Esophagus (tissue), 2 donors: ENCODE measurements around the gene DPP6. TPM values are rescaled to one million over a fixed set of nuclear protein-coding genes. Genes with fewer than 3 reads are reported as not detected.

Experiments used
- H3K27ac ChIP-seq, 2 donors: one replicate each; pipeline ENCODE4 v1.5.1; 2013; ENCODE audit warnings: low read depth in 2 of 2, mild to moderate bottlenecking in 2 of 2, inconsistent platforms in 1 of 2, low read length in 1 of 2, moderate library complexity in 1 of 2
- H3K27me3 ChIP-seq, 2 donors: one replicate each; pipeline ENCODE4 v1.6.1; 2013; ENCODE audit warnings: low read length in 2 of 2, control low read depth in 1 of 2, mild to moderate bottlenecking in 1 of 2; ENCODE audit not compliant: insufficient read depth in 2 of 2, control insufficient read depth in 1 of 2
- H3K36me3 ChIP-seq, 2 donors: one replicate each; pipeline ENCODE4 v1.6.1; 2013; ENCODE audit warnings: low read length in 1 of 2; ENCODE audit not compliant: control insufficient read depth in 2 of 2, insufficient read depth in 2 of 2
- H3K4me1 ChIP-seq, 2 donors: one replicate each; pipeline ENCODE4 v1.6.1; 2013; ENCODE audit warnings: low read length in 1 of 2; ENCODE audit not compliant: control insufficient read depth in 2 of 2, insufficient read depth in 2 of 2
- H3K4me3 ChIP-seq, 2 donors: one replicate each; pipeline ENCODE4 v1.5.1; 2013; ENCODE audit warnings: low read length in 2 of 2, mild to moderate bottlenecking in 2 of 2, low read depth in 1 of 2, moderate library complexity in 1 of 2
- H3K9me3 ChIP-seq, 2 donors: one replicate each; pipeline ENCODE4 v1.6.1; 2013; ENCODE audit warnings: mild to moderate bottlenecking in 2 of 2, low read depth in 1 of 2, low read length in 1 of 2, moderate library complexity in 1 of 2; ENCODE audit not compliant: control insufficient read depth in 2 of 2, insufficient read depth in 1 of 2
- WGBS, 2 donors: extraction: QIAGEN DNeasy Blood & Tissue Kit; methylation state at CpG; one replicate each; pipeline ENCODE4 v1.1.7; 2013; 5-methylcytosine and 5-hydroxymethylcytosine counted together
- polyA plus RNA-seq, 2 donors: library from polyadenylated mRNA; stranded (reverse); fragments of 200-250 nt; gene quantifications; one replicate each; pipeline ENCODE4 v1.2.3, GENCODE V29; 2013
- donor health status: healthy with polysubstance abuse.
- donor health status: Bipolar disorder and iron deficiency.

Gene DPP6
- polyA plus RNA-seq, 2 donors: 0.24 to 0.60 TPM

DNA sequence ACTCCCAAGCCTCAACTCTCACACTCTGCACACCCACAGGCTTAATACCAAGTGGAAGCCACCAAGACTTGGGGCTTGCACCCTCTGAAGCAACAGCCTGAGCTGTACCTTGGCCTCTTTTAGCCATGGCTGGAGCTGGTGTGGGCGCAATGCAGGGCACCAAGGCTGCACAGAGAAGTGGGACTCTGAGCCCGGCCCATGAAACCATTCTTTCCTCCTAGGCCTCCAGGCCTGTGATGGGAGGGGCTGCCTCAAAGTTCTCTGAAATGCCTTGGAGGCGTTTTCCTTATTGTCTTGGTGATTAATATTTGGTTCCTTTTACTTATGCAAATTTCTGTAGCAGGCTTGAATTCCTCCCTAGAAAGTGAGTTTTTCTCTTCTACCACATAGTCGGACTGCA, 674.2 kb downstream of the DPP6 start:
- 77 to 85% methylated on average over 4 of the region's 4 CpGs for WGBS, 2 donors
- Histone ChIP-seq H3K36me3 (no peaks in the 10 kb centered on the region), H3K4me1 (no peaks in the 10 kb centered on the region), H3K27ac (no peak overlapping the region), H3K4me3 (no peak overlapping the region), H3K27me3 (no peaks in the 10 kb centered on the region), H3K9me3 (peaks cover 4 to 8% of the 10 kb centered on the region in 2 donors)

DNA sequence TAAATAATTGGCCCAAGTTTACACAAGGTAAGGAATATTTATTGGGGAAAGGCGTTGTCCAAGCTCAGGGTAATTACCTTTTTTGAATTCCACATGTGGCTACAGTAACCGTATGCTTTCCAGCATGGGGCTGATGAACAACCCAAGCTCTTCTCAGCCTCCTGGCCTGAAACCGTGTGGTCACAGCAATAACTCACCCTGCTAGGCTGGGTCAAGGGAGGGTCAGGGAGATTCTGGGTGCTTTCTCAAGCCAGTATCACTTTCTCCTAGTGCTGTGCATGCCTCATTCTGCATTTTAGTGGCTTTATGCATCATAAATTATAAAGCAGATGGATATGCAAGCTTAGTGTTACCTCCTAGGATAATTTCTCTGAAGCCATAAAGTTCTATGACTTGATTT, 676.9 kb downstream of the DPP6 start:
- H3K4me1 ChIP-seq: no peaks in the 10 kb centered on the region
- no peak overlapping the region for H3K27ac ChIP-seq
- H3K27me3 ChIP-seq: no peaks in the 10 kb centered on the region
- H3K4me3 ChIP-seq: no peak overlapping the region
- H3K9me3 ChIP-seq: peaks cover 9 to 14% of the 10 kb centered on the region in 2 donors
- WGBS, 2 donors: 49 to 54% methylated on average over 3 of the region's 3 CpGs
- H3K36me3 ChIP-seq: no peaks in the 10 kb centered on the region

DNA sequence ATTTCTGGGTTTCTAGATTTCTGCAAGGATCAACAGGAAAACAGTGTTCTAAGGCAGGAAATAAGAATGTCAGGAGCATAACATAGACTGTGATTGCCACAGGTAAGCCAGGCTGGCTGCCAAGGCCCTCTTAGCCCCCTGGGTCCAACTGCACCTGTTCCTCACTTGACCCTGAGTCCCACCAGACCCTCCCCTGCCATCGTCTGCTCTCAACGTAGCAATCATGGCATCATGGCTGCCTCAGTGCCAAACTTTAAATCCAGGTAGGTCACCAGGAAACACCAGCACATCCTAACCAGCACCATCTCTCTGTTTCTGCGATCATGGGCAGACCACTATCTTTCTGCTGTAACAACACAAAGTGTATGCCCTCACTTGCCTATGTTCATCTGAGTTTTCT, 683.6 kb downstream of the DPP6 start:
- 82 to 87% methylated on average over 3 of the region's 3 CpGs for WGBS, 2 donors

DNA sequence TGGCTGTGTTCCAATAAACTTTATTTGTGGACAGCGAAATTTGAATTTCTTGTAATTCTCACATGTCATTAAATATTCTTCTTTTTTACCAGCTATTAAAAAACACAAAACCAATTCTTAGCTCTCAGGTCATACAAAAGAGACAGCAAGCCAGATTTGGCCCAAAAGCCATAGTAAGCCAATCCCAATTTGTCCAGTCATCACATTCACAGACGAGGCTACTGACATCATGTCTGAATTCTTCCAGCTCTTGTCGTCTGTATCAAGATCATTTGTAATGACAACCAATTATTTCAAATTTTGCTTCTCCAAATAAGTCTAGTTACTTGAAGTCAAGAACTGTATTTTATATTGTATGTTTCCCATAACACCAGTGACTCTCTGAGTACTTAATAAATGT, 684.2 kb downstream of the DPP6 start:
- Histone ChIP-seq H3K27me3 (no peaks in the 10 kb centered on the region), H3K9me3 (peaks cover 7% of the 10 kb centered on the region in 2 donors), H3K36me3 (no peaks in the 10 kb centered on the region), H3K4me1 (no peaks in the 10 kb centered on the region), H3K27ac (no peak overlapping the region), H3K4me3 (no peak overlapping the region)
- WGBS, 2 donors: 65 to 77% methylated on average over 3 of the region's 3 CpGs

More for the DNA sequence above, 683.6 kb downstream of the DPP6 start:
- Histone ChIP-seq H3K27ac (no peak overlapping the region), H3K27me3 (no peaks in the 10 kb centered on the region), H3K4me1 (no peaks in the 10 kb centered on the region), H3K4me3 (no peak overlapping the region), H3K9me3 (peaks cover 7% of the 10 kb centered on the region in 2 donors), H3K36me3 (no peaks in the 10 kb centered on the region)

DNA sequence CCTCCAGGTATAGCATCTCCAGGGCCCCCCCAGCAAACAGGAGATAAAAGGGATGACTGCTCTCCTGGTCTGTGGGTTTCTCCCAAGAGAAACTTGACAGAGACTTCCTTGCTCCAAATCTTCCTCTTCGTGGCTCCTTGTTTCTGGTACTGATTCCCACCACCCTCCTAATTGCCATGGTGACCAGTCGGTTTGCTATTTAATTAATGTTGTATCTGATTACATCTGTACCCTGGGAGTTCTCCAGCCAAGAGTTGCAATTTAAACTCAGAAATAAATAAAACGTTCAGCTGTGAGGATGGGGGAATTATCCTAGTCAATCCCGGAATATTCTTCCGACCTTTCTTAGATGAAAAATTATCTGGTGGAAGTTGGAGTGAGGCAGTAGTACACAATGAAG, 686.0 kb downstream of the DPP6 start:
- Histone ChIP-seq H3K9me3 (peaks cover under 1 to 2% of the 10 kb centered on the region in 2 donors), H3K4me3 (no peak overlapping the region), H3K27me3 (no peaks in the 10 kb centered on the region), H3K27ac (no peak overlapping the region), H3K36me3 (no peaks in the 10 kb centered on the region), H3K4me1 (no peaks in the 10 kb centered on the region)
- WGBS, 2 donors: 57 to 63% methylated on average over 5 of the region's 5 CpGs

DNA sequence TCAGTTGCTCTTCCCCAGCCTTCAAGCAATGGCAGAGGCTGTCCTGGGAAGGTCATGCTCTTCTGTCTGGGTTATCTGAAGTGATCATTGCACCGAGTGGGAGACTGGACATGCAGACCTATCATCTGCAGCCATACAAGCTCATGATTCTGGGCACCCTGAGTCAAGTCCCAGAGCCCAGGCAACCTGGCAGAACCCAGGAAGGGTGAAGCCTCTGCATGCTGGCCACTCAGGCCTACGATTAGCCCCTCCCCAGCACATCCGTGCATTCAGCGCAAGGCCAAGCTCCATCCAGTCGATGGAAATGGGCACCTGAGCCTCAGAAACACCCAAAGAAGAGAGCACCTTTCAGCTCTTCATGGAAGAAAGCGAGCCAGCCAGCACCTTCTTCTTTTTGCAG, 688.9 kb downstream of the DPP6 start:
- 72 to 85% methylated on average over 6 of the region's 6 CpGs for WGBS, 2 donors

DNA sequence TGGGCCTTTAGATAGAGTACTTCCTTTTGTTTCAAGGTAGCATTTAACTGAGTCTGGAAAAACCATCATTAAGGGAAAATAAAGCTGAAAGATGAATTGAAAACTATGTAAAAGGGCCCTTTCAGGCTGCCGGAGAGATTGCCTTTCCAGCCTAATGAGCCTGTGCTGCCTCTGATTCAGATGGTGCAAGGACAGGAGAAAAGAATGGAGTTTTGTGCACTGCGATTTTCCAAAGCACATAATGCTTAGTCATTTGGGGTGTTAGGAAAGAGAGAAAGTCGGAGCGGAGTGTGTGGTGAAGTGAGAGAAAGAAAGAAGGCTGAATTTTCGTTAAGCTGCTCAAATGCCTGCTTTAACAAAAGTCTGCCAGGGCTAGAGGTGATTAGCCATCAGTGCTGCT, 691.0 kb downstream of the DPP6 start:
- Histone ChIP-seq H3K27ac (no peak overlapping the region), H3K27me3 (no peaks in the 10 kb centered on the region), H3K4me1 (peaks cover 0 to 1% of the 10 kb centered on the region in 2 donors), H3K36me3 (no peaks in the 10 kb centered on the region), H3K9me3 (peaks cover 0 to 2% of the 10 kb centered on the region in 2 donors), H3K4me3 (no peak overlapping the region)
- WGBS, 2 donors: 75 to 76% methylated on average over 5 of the region's 5 CpGs

More for the DNA sequence above, 688.9 kb downstream of the DPP6 start:
- H3K4me3 ChIP-seq: no peak overlapping the region
- no peak overlapping the region for H3K27ac ChIP-seq
- peaks cover 0 to 1% of the 10 kb centered on the region in 2 donors for H3K4me1 ChIP-seq
- H3K27me3 ChIP-seq: no peaks in the 10 kb centered on the region
- no peaks in the 10 kb centered on the region for H3K36me3 ChIP-seq
- peaks cover 0 to 2% of the 10 kb centered on the region in 2 donors for H3K9me3 ChIP-seq

DNA sequence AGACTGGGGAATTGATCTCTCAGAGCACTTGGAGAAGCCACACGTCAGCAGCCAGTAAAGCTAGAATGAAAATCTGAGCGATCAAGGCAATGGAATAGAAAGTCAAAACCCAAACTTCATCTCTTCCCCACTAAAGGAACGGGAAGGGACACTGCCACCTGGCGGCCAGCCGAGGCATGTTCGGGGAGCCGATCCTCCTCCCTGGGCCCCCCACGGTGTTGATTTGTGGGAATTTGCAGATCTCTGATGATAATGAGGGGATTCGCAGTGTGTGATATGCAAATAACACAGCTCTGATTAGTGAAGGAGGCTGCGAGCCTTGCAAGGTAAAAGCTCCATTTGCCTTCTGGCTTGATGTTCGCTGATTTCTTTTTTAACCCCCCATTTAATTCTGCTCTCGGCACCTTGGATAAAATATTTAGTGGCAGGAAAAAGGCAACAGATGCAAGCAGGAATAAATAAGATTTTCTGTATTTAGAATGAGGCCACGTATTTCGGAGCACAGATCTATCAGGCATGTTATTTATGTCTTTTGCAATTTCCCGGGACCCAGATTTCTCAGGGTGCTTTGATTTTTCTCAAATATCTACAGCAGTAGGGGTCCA, 692.2 kb downstream of the DPP6 start:
- 27 to 29% methylated on average over 15 of the region's 15 CpGs for WGBS, 2 donors
- no peaks in the 10 kb centered on the region for H3K27me3 ChIP-seq
- H3K4me3 ChIP-seq: no peak overlapping the region
- no peak overlapping the region for H3K27ac ChIP-seq
- peaks cover 0 to 1% of the 10 kb centered on the region in 2 donors for H3K4me1 ChIP-seq
- no peaks in the 10 kb centered on the region for H3K36me3 ChIP-seq
- H3K9me3 ChIP-seq: peaks cover 0 to 4% of the 10 kb centered on the region in 2 donors

DNA sequence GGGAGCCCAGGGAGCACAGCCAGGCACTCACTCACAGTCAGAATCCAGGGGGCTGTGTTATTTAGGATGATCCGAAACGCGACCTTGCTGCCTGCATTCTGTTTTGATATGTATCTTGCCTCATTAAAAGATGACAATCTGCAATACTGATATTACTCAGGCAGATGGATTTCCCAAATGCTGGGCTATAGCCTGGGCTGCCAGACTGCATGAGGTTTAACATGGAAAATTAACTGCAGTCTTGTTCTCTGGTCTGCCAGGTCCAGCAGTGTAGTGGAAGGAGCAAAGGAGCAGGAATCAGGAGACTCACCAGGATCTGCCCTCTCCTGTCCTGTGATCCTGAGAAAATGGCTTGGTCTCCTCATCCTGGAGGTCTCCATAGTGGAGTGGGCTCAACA, 692.7 kb downstream of the DPP6 start:
- Histone ChIP-seq H3K27me3 (no peaks in the 10 kb centered on the region), H3K4me1 (peaks cover 0 to 1% of the 10 kb centered on the region in 2 donors), H3K9me3 (peaks cover 0 to 4% of the 10 kb centered on the region in 2 donors), H3K27ac (no peak overlapping the region), H3K4me3 (no peak overlapping the region), H3K36me3 (no peaks in the 10 kb centered on the region)
- WGBS, 2 donors: 59 to 63% methylated on average over 3 of the region's 3 CpGs
